Measurements from ENCODE around the gene VIPAS39.

DNA sequence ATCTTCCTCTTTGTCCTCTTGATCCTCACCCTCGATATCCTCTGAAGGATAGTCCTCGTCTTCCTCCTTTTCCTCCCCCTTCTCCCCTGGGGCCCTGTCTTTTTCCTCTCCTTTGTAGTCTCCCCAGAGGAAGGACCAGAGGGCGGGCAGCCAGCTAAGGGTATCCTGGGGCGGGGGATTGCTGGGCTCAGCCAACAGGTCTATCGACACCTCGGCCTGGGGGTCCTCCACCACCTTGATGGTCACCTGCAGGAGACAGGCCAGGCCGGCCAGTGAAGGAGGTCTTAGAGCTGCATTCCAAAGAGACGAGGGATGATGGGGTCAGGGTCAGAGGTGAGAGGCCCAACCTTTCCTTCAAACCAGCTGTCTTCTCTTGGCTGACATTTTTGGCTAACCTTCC lies 25.0 kb upstream of the VIPAS39 start:
- TF ChIP-seq CTCF (IDR thresholded peaks at IDR 0.05; ENCODE audit: low read depth, low read length) (no peak), EZH2phosphoT487 (IDR thresholded peaks at IDR 0.05; ENCODE audit: low read depth) (no peak)

Data from OCI-LY3 (cell line).